ENCODE results near the gene CTIF.

Gene CTIF

DNA sequence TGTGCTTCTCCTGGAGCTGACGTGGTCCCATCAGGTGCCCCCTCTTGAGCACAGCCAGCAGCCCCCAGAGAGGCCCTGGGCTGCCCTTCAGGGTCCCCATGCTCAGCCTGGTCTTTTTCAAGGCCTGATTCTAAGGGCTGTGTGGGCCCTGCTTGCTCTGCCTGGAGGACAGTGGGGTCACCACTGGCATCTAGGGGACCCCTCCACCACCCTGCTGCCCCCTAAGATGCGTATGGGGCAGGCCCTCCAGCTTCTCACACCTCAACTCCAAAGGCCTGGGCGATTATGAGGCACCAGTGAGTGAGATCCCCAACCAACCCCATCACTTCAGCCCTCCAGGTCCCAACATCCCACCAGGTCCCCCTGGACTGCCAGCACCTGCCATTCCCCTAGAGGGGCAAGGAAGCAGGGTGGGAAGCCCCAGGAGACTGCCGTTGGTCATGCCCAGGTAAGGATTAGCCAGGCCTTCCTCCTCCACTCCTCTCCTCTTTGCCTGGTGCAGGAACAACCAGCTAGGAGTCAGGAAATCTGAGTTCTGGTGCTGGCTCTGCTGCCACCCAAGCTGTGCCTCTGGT, 297.5 kb downstream of the CTIF start:
- TF ChIP-seq, protein P1, sequence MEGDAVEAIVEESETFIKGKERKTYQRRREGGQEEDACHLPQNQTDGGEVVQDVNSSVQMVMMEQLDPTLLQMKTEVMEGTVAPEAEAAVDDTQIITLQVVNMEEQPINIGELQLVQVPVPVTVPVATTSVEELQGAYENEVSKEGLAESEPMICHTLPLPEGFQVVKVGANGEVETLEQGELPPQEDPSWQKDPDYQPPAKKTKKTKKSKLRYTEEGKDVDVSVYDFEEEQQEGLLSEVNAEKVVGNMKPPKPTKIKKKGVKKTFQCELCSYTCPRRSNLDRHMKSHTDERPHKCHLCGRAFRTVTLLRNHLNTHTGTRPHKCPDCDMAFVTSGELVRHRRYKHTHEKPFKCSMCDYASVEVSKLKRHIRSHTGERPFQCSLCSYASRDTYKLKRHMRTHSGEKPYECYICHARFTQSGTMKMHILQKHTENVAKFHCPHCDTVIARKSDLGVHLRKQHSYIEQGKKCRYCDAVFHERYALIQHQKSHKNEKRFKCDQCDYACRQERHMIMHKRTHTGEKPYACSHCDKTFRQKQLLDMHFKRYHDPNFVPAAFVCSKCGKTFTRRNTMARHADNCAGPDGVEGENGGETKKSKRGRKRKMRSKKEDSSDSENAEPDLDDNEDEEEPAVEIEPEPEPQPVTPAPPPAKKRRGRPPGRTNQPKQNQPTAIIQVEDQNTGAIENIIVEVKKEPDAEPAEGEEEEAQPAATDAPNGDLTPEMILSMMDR (IDR thresholded peaks at IDR 0.05) = no peak
- no peak for DNase-seq
- H3K36me3 Mint-ChIP-seq (ENCODE audit: low read depth) = no peaks in the 10 kb centered on the region
- H3K9me3 Mint-ChIP-seq = no peaks in the 10 kb centered on the region
- peaks cover 7% of the 10 kb centered on the region for H3K27me3 Mint-ChIP-seq (ENCODE audit: low read depth, poor library complexity)
- H3K4me1 Mint-ChIP-seq = peaks cover 94% of the 10 kb centered on the region
- H3K4me3 Mint-ChIP-seq = no peak overlapping the region
- H3K27ac Mint-ChIP-seq = no peak overlapping the region

DNA sequence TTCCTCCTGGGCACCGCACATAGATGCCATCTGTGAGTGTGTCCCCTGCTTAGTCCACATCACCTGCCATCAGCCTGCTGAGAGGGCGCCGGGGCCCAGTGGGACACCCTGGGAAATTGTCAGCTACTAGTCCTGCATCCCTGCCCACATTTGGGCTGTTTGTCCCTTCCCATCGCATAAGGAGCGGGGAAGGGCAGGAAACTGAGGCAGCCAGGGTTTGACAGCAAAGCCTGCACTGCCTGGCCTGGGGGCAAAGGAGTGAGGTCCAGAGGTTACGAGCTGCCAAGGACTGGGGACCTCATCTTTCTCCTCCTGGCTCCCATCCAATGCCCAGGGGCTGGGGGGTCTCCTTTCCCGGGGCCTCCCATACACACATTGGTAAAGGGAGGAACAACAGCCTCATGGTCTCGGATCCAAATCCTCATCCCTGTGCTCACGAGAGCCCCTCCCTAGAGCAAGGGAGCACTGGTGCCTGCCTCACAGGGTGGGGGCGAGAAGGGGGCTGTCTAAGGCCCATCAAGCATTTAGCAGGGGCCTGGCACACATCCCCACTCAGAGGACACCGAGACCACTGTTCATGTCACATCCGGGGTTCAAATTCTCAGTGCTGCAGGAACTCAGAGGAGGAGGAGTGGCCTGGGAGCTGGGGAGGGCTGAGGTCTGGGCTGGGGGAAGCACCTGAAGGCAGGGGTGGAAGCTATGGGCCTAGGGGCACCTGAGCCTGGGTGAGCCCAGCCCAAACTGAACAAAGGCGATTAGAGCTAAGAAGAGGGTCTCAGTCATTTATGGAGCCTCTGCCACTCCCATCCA, 298.2 kb downstream of the CTIF start:
- Mint-ChIP-seq H3K4me1 (peaks cover 94% of the 10 kb centered on the region), H3K9me3 (no peaks in the 10 kb centered on the region)

DNA sequence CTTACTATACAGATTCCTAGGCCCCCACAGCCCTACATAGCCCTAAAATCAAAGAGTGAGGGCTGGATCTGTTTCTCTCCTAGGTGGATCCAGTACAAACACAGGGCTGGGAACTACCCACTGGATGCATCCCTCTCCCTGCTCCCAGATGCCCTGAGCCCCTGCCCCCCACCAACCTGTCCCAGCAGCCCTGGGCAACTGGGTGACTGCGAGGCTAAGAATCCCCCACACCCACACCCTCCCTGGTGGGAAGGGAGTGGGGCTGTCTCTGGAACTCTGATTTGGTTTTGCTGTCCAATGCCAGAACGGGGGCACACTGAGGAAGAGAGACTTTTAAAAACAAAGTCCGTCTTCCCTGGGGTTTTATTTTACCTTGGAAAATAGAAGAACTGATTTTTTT, 298.8 kb downstream of the CTIF start:
- H3K27ac Mint-ChIP-seq = no peak overlapping the region
- peaks cover 7% of the 10 kb centered on the region for H3K27me3 Mint-ChIP-seq (ENCODE audit: low read depth, poor library complexity)
- H3K36me3 Mint-ChIP-seq (ENCODE audit: low read depth) = no peaks in the 10 kb centered on the region
- H3K4me3 Mint-ChIP-seq = no peak overlapping the region
- DNase-seq = no peak
- peaks cover 94% of the 10 kb centered on the region for H3K4me1 Mint-ChIP-seq
- no peaks in the 10 kb centered on the region for H3K9me3 Mint-ChIP-seq
- TF ChIP-seq, protein P1 (IDR thresholded peaks at IDR 0.05) = no peak

More for the DNA sequence above, 298.2 kb downstream of the CTIF start:
- TF ChIP-seq, protein P1 (IDR thresholded peaks at IDR 0.05) = no peak
- Mint-ChIP-seq H3K27me3 (ENCODE audit: low read depth, poor library complexity) (peaks cover 7% of the 10 kb centered on the region), H3K27ac (no peak overlapping the region), H3K36me3 (ENCODE audit: low read depth) (no peaks in the 10 kb centered on the region), H3K4me3 (no peak overlapping the region)
- no peak for DNase-seq

DNA sequence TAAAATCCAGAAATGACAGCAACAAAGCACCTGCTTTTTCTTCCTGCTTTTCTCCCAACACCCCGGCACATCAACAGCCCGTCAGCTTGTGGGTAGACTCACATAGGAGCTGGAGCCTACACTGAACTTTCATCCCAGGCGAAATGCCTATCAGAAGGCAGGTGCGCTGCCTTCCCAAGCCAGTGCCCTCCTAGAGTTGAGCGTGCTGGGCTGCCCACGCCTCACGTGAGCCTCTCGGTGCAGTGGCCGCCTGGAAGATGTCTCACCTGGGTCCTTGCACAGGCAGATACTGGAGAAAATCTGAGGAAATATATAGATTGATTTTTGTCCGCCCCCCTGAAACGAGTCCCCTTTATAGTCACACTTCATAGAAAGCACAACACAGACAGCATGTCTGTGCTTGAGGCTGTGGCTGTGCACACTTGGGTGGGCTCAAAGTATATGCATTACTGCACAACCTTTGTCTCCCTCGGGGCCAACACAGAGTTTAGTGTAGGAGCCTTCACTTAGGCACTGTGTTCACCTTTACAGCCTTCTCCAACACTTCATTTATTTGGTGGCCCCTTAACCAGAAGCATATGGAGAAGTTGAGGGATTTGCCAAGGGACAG, 299.4 kb downstream of the CTIF start:
- Mint-ChIP-seq H3K4me1 (peaks cover 94% of the 10 kb centered on the region), H3K9me3 (no peaks in the 10 kb centered on the region), H3K27me3 (ENCODE audit: low read depth, poor library complexity) (peaks cover 8% of the 10 kb centered on the region), H3K4me3 (peak overlapping the region; percentile 24), H3K36me3 (ENCODE audit: low read depth) (no peaks in the 10 kb centered on the region), H3K27ac (no peak overlapping the region)
- TF ChIP-seq, protein P1 (IDR thresholded peaks at IDR 0.05) = no peak
- DNase-seq = no peak

DNA sequence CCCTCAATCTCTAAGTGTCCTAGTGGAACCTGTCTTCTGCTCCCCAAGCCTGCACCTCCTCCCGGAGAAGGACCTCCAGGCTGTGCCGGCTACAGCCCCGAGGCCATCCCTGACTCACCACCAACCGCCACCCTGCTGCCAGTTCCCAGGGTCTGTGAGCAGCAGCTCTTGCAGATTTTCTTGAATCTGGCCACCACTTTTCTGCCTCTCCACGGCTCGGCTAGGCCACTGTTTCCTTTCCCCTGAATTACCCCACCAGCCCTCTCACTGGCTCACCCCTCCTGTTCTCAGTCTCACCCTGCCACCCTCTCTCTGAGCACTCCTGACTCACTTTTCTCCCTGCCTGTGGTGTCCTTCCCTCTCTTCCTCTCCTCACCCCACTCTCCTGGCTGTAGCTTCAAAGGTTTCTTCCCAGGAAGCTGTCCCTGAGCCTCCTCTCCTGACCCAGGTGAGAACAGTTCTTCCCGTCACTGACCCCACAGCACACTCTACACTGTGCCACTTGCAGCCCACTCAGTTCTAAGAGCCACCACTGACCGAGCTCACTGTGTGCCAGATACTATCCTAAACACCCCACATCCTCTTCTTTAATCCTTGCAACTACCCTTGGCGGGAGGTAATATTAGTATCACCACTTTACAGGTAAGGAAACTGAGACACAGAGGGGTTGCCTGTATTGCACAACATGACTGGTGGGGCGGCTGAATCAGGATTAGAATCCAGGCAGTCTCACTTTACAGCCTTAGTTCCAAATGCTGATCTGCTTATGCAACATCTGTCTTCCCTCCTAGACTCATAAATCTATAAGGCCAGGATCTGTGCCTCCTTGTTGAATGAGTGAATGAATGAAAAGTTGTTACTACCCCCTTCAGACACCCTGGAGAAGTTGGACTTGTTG, 300.3 kb downstream of the CTIF start:
- H3K36me3 Mint-ChIP-seq (ENCODE audit: low read depth) = no peaks in the 10 kb centered on the region
- H3K4me3 Mint-ChIP-seq = peak overlapping the region; percentile 56
- peak overlapping the region; percentile 8 for H3K27ac Mint-ChIP-seq
- peaks cover 93% of the 10 kb centered on the region for H3K4me1 Mint-ChIP-seq
- TF ChIP-seq, protein P1 (IDR thresholded peaks at IDR 0.05) = no peak
- peaks cover 11% of the 10 kb centered on the region for H3K27me3 Mint-ChIP-seq (ENCODE audit: low read depth, poor library complexity)
- DNase-seq = no peak
- H3K9me3 Mint-ChIP-seq = no peaks in the 10 kb centered on the region
